Measurements from ENCODE around the gene KMT2C.

Gene KMT2C

GRCh38 chr7:152200395-152200794, 235.4 kb downstream of the KMT2C start:
- DNase-seq (ENCODE audit: low read depth) = no peak

- no peak for DNase-seq (ENCODE audit: low read depth)
These were observed 239.4 kb downstream of the KMT2C start for GRCh38 chr7:152196391-152196790.

- DNase-seq (ENCODE audit: low read depth) = no peak
These were observed 241.9 kb downstream of the KMT2C start for GRCh38 chr7:152193880-152194279.

GRCh38 chr7:152189061-152189460, 246.7 kb downstream of the KMT2C start:
- DNase-seq (ENCODE audit: low read depth) = no peak

- DNase-seq (ENCODE audit: low read depth) = no peak
These were observed 250.2 kb downstream of the KMT2C start for GRCh38 chr7:152185558-152185957.

- DNase-seq (ENCODE audit: low read depth) = no peak
These were observed 255.2 kb downstream of the KMT2C start for GRCh38 chr7:152180587-152180986.

- no peak for DNase-seq (ENCODE audit: low read depth)
These were observed 255.8 kb downstream of the KMT2C start for GRCh38 chr7:152180048-152180447.

- no peak for DNase-seq (ENCODE audit: low read depth)
These were observed 257.3 kb downstream of the KMT2C start for GRCh38 chr7:152178405-152179058.

- no peak for DNase-seq (ENCODE audit: low read depth)
These were observed 258.0 kb downstream of the KMT2C start for GRCh38 chr7:152177681-152178404.

- no peak for DNase-seq (ENCODE audit: low read depth)
These were observed 259.0 kb downstream of the KMT2C start for GRCh38 chr7:152176797-152177196.

- DNase-seq (ENCODE audit: low read depth) = no peak
These were observed 262.3 kb downstream of the KMT2C start for GRCh38 chr7:152173372-152174070.

- no peak for DNase-seq (ENCODE audit: low read depth)
These were observed 273.5 kb downstream of the KMT2C start for GRCh38 chr7:152162287-152162686.

- DNase-seq (ENCODE audit: low read depth) = no peak
These were observed 274.6 kb downstream of the KMT2C start for GRCh38 chr7:152161171-152161570.

- DNase-seq (ENCODE audit: low read depth) = no peak
These were observed 276.8 kb downstream of the KMT2C start for GRCh38 chr7:152158801-152159587.

- no peak for DNase-seq (ENCODE audit: low read depth)
These were observed 283.5 kb downstream of the KMT2C start for GRCh38 chr7:152152267-152152666.

- DNase-seq (ENCODE audit: low read depth) = no peak
These were observed 286.4 kb downstream of the KMT2C start for GRCh38 chr7:152149363-152149762.

GRCh38 chr7:152148706-152149105, 287.1 kb downstream of the KMT2C start:
- DNase-seq (ENCODE audit: low read depth) = no peak

GRCh38 chr7:152145853-152146466, 289.8 kb downstream of the KMT2C start:
- peak; percentile 74 for DNase-seq (ENCODE audit: low read depth)

GRCh38 chr7:152144557-152145245, 291.1 kb downstream of the KMT2C start:
- DNase-seq (ENCODE audit: low read depth) = no peak

GRCh38 chr7:152142976-152143595, 292.7 kb downstream of the KMT2C start:
- DNase-seq (ENCODE audit: low read depth) = no peak

- DNase-seq (ENCODE audit: low read depth) = no peak
These were observed 295.2 kb downstream of the KMT2C start for GRCh38 chr7:152140560-152140959.
